ENCODE measurements around the gene PLXNA1. TPM values are rescaled to one million over a fixed set of nuclear protein-coding genes. Genes with fewer than 3 reads are reported as not detected.

Gene PLXNA1
- total RNA-seq: 1 to 10 TPM; 6.1 to 7.2 TPM

DNA sequence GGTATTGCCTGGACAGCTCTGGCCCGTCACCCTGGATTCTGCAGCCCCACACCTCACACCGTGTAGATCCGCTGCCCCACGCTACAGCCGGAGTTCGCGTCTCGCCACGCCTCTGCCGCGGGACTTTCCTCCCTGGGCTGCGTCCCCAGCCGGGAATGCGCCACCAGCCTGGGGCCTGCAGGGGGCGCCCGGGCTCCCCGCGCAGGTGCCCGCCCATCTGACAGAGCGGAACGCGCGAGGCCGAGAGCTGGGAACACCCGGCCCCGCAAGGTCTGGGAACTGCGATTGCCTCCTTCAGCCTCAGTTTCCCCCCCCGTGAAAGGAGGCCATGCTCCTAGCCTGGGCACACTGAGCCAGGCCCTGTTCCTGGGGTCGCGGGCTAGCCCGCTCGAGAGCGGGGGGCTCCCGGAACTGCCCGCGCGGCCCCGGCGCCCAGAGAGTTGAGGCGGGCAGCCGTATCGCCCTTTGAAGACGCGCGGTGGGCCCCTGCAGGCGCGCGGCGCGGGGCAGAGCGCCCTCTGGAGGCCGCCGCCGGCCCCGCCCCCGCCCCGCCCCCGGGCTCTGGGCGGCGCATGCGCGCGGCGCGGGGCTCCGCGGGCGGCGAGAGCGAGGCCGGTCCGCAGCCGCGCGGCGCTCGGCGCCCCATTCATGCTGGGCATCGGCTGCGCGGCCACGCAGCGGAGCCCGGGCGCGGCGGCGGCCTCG lies at the start of gene PLXNA1:
PLXNA1 (plus strand) TSS at position 645 of the 705 bp plus-strand sequence. CDS start 5,479 bp downstream, outside the sequence.

Other genes starting within 250 kb of the PLXNA1 start
- not detected for gene PRR23E, start 210.0 kb downstream of the PLXNA1 start, total RNA-seq